22Rv1 (cell line): ENCODE results near the gene FRAS1.

Source experiments
- H3K27ac ChIP-seq: fragments of 450-650 bp; 2 replicates; pipeline ENCODE4 v1.5.1; 2017
- ZFX ChIP-seq: fragments of 450-650 bp; IDR thresholded peaks from 2 replicates; pipeline ENCODE4 v1.6.1; 2017; ENCODE audit warnings: antibody characterized with exemption, borderline replicate concordance
- TF ChIP-seq, protein P1 (sequence below): fragments of 450-650 bp; IDR thresholded peaks from 2 replicates; pipeline ENCODE4 v1.5.1; 2017; ENCODE audit warnings: mild to moderate bottlenecking

The FRAS1 gene

DNA sequence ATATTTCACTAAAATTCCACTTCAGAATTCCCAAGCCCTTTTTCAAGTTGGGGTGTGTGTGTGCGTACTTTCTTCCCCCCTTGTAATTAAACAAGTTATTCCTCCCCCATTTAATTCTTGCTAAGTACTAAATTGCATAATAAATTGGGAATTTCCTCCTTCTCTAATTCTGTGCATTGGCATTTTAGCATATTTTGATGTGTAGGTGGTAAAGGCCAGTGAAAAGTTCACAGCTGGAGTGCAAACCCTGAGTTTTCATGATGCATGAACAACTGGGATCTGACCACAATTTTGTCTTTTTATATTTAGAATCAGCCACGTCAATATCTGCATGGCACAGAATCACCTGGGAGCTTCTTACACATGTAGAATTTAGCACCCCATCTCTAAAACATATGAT lies 513.0 kb downstream of the FRAS1 start:
- H3K27ac ChIP-seq, result no peak overlapping the region
- TF ChIP-seq ZFX, result no peak

DNA sequence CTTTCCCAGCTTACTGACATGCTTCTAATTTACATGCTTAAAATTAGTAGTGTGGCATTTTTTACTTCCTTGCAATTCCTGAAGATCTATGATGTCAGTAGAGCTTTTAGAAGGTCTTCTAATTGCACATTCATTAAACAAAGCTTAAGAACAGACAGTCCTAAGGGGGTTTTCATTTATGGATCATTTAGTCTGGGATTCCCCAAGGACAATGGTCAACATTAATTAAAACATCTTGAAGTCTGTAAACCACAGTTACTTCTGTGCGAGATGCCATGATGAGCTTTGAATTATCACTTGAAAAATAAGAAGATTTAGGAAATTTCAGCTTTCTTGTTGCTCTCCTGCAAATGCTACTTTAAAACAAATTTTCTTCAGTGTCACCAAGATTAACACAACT lies 514.7 kb downstream of the FRAS1 start:
- TF ChIP-seq ZFX, result no peak
- TF ChIP-seq, protein P1, sequence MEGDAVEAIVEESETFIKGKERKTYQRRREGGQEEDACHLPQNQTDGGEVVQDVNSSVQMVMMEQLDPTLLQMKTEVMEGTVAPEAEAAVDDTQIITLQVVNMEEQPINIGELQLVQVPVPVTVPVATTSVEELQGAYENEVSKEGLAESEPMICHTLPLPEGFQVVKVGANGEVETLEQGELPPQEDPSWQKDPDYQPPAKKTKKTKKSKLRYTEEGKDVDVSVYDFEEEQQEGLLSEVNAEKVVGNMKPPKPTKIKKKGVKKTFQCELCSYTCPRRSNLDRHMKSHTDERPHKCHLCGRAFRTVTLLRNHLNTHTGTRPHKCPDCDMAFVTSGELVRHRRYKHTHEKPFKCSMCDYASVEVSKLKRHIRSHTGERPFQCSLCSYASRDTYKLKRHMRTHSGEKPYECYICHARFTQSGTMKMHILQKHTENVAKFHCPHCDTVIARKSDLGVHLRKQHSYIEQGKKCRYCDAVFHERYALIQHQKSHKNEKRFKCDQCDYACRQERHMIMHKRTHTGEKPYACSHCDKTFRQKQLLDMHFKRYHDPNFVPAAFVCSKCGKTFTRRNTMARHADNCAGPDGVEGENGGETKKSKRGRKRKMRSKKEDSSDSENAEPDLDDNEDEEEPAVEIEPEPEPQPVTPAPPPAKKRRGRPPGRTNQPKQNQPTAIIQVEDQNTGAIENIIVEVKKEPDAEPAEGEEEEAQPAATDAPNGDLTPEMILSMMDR, result no peak
- H3K27ac ChIP-seq, result no peak overlapping the region

DNA sequence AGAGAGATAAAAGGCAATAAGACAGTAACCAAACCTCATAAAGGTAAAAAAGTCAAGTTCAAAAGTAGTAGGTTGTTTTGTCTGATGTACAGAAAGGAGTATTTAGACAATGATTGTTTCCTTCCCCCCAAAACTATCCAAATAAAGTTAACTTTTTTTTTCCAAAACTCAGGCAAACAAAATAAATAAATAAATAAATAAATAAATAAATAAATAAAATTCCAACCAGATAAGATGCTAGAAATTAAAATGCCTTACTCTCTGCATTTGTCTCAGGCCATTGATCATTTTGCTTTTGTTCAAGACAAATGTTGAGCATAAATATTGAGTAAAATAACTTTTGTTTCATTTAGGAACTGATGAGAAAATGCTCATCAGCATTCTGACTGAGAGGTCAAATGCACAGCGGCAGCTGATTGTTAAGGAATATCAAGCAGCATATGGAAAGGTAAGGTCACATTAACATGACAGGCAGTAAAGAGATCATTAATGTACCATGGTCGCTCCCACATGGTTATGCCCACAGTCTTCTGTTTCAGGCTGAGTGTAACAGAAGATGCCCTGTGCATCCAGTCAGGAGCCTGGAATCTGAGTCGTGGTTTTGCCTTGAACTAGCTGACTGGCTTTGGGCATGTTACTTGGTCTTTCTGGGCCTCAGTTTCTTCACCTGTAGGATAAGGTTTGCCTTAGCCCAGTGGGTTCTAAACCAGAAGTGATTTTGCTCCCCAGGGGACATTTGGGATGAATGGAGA lies 521.7 kb downstream of the FRAS1 start:
- TF ChIP-seq, protein P1, result no peak
- no peak for TF ChIP-seq ZFX
- no peak overlapping the region for H3K27ac ChIP-seq

DNA sequence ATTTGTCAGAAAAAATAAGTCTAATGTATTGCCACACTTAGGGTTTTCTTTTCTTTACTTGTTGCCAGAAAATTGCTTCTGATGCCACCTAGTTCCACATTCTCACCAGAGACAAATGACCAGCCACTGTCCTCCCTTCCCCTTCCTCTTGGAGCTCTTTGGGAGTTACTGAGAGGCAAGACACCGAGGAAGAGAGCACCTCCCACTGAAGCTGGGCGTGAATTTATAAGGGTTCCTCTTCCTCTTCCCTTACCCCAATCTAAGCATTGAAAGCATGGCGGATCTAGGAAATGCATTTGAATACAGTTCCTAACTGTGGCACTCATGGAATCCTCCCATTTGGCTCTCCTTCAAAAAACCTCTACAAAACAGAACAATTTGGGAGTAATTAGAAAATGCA lies 524.5 kb downstream of the FRAS1 start:
- TF ChIP-seq ZFX, result no peak

DNA sequence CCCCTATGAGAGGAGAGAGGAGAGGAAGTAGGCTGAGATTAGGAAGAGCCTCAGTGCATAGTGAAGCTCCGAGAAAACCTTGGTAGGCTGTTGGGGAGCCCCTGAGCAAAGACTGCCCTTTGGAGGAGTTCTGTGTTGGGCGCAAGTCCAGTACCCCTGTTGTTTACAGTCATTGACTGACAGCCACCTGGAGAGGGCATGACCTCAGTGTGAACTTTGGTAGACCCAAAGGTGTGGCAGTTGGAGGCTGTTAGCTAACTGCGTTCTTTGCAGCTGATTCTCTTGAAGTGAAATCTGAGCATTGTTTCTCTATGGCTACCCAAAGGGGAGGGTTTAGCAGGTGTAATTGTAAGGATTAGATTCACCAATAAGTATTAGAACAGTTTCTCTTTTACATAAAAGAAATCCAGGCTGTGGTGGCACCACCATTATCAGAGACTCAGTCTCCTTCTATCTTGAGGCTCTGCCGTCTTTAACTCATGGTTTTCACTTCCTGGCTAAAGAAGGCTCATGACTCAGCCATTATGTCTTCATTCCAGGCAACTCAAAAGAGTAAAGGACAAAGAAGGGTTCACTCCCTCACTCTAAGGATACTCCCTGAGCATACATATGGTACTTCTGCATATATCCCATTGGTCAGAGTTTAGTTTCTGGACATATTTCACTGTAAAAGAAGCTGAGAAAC lies 527.9 kb downstream of the FRAS1 start:
- no peak overlapping the region for H3K27ac ChIP-seq
- TF ChIP-seq, protein P1, result no peak
- TF ChIP-seq ZFX, result no peak

More for the DNA sequence above, 524.5 kb downstream of the FRAS1 start:
- H3K27ac ChIP-seq, result no peak overlapping the region

DNA sequence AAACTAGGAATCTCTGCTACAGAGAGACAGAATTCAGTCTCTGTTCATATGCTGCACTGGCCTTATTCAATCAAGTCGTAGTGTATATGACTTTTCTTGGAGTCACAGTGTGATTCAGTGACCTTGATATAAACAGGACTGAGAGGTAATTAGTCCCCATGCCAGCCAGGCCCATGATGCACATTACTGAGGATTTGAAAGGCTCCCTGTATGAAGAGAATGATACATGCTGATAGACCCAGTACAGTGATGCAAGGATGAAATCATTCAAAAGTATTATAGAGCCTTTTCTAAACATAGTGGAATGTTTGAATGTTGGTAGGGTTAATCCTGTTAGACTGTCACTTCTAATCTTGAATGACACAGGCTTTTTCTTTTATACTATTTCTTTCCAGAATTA lies 528.5 kb downstream of the FRAS1 start:
- no peak overlapping the region for H3K27ac ChIP-seq
- TF ChIP-seq ZFX, result no peak
- TF ChIP-seq, protein P1, result no peak

DNA sequence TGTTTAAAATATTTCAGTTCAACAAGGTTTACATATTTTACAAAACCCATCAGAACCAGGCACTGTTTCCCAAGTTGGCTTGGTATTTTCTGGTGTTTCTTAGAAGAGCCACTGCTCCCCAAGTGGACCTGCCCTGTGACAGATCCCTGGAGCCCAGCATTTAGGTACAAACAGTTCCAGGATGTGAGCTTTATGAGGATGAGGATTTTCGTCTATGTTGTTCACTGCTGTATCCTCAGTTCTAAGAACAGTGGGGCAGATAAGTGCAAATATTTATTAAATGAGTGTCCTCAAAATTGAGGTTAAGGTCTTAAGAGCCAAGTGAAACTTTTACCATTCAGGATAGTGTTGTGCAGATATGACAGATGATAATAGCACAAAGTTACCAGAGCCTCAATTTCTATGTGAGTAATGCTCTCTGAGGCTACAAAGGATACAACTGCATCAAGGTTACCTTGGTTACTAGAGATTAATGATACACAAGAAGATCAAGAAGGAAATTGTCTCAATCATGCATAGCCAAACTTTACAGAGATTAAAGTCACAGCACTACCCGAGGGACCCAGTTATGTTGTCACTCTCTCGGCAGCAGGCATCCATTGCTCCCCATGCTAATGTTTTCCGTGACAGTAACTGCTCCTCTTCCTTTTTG lies 531.9 kb downstream of the FRAS1 start:
- no peak for TF ChIP-seq ZFX
- TF ChIP-seq, protein P1, result no peak
- no peak overlapping the region for H3K27ac ChIP-seq

DNA sequence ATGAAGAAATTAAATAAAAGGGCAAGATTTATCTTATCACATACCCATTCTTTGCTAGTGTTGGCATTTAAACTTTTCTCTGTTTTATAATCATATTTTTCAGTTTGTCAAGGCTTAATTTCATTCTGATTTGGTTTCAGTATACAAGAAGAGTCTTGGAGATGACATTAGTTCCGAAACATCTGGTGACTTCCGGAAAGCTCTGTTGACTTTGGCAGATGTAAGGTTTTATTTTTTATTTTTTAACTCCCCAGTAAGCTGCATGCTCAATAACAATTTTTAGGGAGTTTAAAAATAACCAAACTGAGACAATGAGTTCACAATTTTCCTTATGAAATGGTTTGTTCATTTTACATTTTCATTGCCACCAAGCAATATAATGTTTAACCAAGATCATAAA lies 534.3 kb downstream of the FRAS1 start:
- no peak overlapping the region for H3K27ac ChIP-seq
- TF ChIP-seq, protein P1, result no peak
- no peak for TF ChIP-seq ZFX
